Astrocyte of the spinal cord (primary cell): ENCODE data around the gene INPP4B.
A peak's percentile ranks its signal among the peaks of the same experiment; 100 is the strongest.

Experiments
- DNase-seq: peaks from one replicate; pipeline ENCODE4 v3.0.0; 2011; ENCODE audit warnings: low read depth, low spot score
- H3K4me3 ChIP-seq: 2 replicates; pipeline ENCODE4 v1.5.1; 2011; ENCODE audit warnings: low read depth, mild to moderate bottlenecking, low read length, moderate library complexity
- in situ Hi-C: cut with HindIII; loops from 2 replicates; pipeline ENCODE4 v1.10.0; 2017; ENCODE audit warnings: low sequenced_read_pairs
- TF ChIP-seq, protein P1 (sequence below): IDR thresholded peaks from 2 replicates; pipeline ENCODE4 v1.5.1; 2012; ENCODE audit warnings: low read depth, mild to moderate bottlenecking, low read length, inconsistent platforms

INPP4B gene

GRCh38 chr4:142846108-142846728 lies at the start of gene INPP4B:
TSS of gene INPP4B (minus strand) at chr4:142846301.
- peak within 1 kb of the TSS; percentile 68 for H3K4me3 ChIP-seq
- peak; percentile 56 for DNase-seq
- in situ Hi-C loops: no loop called here
- TF ChIP-seq, protein P1, sequence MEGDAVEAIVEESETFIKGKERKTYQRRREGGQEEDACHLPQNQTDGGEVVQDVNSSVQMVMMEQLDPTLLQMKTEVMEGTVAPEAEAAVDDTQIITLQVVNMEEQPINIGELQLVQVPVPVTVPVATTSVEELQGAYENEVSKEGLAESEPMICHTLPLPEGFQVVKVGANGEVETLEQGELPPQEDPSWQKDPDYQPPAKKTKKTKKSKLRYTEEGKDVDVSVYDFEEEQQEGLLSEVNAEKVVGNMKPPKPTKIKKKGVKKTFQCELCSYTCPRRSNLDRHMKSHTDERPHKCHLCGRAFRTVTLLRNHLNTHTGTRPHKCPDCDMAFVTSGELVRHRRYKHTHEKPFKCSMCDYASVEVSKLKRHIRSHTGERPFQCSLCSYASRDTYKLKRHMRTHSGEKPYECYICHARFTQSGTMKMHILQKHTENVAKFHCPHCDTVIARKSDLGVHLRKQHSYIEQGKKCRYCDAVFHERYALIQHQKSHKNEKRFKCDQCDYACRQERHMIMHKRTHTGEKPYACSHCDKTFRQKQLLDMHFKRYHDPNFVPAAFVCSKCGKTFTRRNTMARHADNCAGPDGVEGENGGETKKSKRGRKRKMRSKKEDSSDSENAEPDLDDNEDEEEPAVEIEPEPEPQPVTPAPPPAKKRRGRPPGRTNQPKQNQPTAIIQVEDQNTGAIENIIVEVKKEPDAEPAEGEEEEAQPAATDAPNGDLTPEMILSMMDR: no peak

DNA sequence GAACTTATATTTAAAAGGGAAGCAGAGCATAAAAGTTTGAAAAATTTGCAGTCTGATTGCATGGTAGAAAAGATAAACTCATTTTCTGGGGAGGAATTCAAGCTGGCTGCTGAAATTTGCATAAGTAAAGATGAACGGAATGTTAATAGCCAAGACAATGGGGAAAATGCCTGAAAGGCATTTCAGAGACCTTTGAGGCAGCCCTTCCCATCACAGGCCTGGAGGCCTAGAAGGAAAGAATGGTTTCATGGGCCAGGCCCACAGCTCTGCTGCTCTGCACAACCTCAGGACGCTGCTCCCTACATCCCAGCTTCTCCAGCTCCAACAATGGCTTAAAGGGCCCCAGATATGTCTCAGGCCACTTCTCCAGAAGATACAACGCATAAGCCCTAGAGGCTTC lies 46.9 kb upstream of the INPP4B start:
- H3K4me3 ChIP-seq: no peak overlapping the region
- in situ Hi-C loops: no loop called here
- TF ChIP-seq, protein P1: no peak
- no peak for DNase-seq

DNA sequence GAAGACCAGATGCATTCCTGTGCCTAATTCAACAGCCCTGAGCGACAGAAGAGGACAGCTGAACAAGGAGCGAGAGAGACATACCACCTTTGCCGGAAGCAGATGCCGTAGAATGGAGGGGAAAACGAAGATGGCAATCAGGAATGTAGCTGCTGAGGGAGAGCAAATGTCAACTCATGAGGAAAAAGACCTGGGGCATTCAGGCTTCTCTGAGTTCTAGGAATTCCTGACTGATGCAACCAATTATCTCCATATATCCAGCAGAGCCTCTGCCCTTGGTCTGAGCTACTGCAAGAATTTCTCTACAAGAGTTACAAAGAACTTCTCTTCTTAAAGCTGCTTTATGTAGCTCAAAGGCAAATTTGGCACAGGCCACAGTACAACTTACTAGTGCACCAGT lies 40.5 kb upstream of the INPP4B start:
- TF ChIP-seq, protein P1: no peak
- no peak overlapping the region for H3K4me3 ChIP-seq
- no peak for DNase-seq
- in situ Hi-C loops: no loop called here

- no peak overlapping the region for H3K4me3 ChIP-seq
- in situ Hi-C loops: no loop called here
- TF ChIP-seq, protein P1: peak; percentile 33
- DNase-seq: peak; percentile 18
Measured at GRCh38 chr4:142883040-142883832, 37.1 kb upstream of the INPP4B start.

- H3K4me3 ChIP-seq: no peak overlapping the region
- TF ChIP-seq, protein P1: no peak
- DNase-seq: no peak
- in situ Hi-C loops: no loop called here
Measured at GRCh38 chr4:142882159-142882558, 36.1 kb upstream of the INPP4B start.

DNA sequence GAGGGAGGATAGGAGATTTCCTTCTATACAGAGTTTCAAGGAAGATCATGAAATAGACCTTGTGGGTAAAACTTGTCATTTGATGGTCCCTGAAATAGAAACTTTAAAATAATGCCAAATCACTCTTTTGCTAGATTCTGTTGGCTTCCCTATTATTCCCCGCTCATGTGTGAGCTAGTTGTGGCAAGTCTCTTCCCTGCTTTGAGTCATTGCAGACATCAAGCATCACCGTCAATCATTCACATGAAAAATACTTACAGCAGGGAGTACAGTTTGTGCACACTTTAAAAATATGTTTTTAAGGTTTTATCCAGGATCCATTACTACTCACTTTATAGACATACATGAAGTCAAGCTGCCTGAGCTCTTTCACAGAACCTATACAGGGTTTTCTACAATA lies 35.2 kb upstream of the INPP4B start:
- in situ Hi-C loops: no loop called here
- TF ChIP-seq, protein P1: no peak
- no peak overlapping the region for H3K4me3 ChIP-seq
- no peak for DNase-seq
